Muscle of leg (tissue), 11 donors: ENCODE results near the gene UACA. TPM values are rescaled to one million over a fixed set of nuclear protein-coding genes. Genes with fewer than 3 reads are reported as not detected.

Experiments
- DNase-seq: peaks from one replicate; pipeline ENCODE4 v3.0.0; 2013
- H3K27ac ChIP-seq: one replicate; pipeline ENCODE4 v1.5.1; 2013; ENCODE audit warnings: mild to moderate bottlenecking, low read length, control low read depth
- H3K27me3 ChIP-seq: one replicate; pipeline ENCODE4 v1.6.1; 2013; ENCODE audit warnings: low read length; ENCODE audit not compliant: control insufficient read depth, insufficient read depth
- H3K36me3 ChIP-seq: one replicate; pipeline ENCODE4 v1.6.1; 2013; ENCODE audit warnings: low read length; ENCODE audit not compliant: control insufficient read depth, insufficient read depth
- H3K4me1 ChIP-seq: one replicate; pipeline ENCODE4 v1.6.1; 2013; ENCODE audit warnings: low read length; ENCODE audit not compliant: control insufficient read depth, insufficient read depth
- H3K4me3 ChIP-seq: one replicate; pipeline ENCODE4 v1.5.1; 2013; ENCODE audit warnings: low read length, control low read depth
- H3K9me3 ChIP-seq: replicated peaks from 2 replicates; pipeline ENCODE4 v1.6.1; 2013; ENCODE audit warnings: low read depth, low read length; ENCODE audit not compliant: control insufficient read depth
- WGBS: methylation state at CpG from one replicate; pipeline ENCODE4 v1.1.5; 2013; ENCODE audit warnings: missing lambda C conversion rate; ENCODE audit not compliant: insufficient coverage; 5-methylcytosine and 5-hydroxymethylcytosine counted together
- polyA plus RNA-seq, 8 donors: library from polyadenylated mRNA; unstranded; fragments of 120-200 nt; gene quantifications; one replicate each; pipeline versions ENCODE4 v1.2.1 to v1.2.3, GENCODE V29; 2013; ENCODE audit warnings: inconsistent platforms in 1 of 8, low replicate concordance in 1 of 8; ENCODE audit not compliant: insufficient read length in 8 of 8, insufficient read depth in 1 of 8
- total RNA-seq: library from RNA; stranded (reverse); fragments of 120-200 nt; gene quantifications from one replicate; pipeline ENCODE4 v1.2.4, GENCODE V29; 2013

UACA gene
- total and polyA plus RNA-seq, 9 donors, result 92.8 to 139 (median 125) TPM

- no peak overlapping the region for H3K4me3 ChIP-seq
- H3K27ac ChIP-seq, result no peak overlapping the region
- H3K4me1 ChIP-seq, result peaks cover 3% of the 10 kb centered on the region
- no peaks in the 10 kb centered on the region for H3K36me3 ChIP-seq
- WGBS, result 81% methylated on average over 2 of the region's 5 CpGs
- no peak for DNase-seq
- no peaks in the 10 kb centered on the region for H3K9me3 ChIP-seq
- no peaks in the 10 kb centered on the region for H3K27me3 ChIP-seq
Measured at GRCh38 chr15:70632491-70633102, 130.8 kb downstream of the UACA start.

GRCh38 chr15:70632079-70632478 is 131.3 kb downstream of the UACA start:
- 71% methylated on average over 3 of the region's 4 CpGs for WGBS
- Histone ChIP-seq H3K9me3 (no peaks in the 10 kb centered on the region), H3K27me3 (no peaks in the 10 kb centered on the region), H3K36me3 (no peaks in the 10 kb centered on the region), H3K4me1 (peaks cover 3% of the 10 kb centered on the region), H3K4me3 (no peak overlapping the region), H3K27ac (no peak overlapping the region)
- DNase-seq, result no peak

DNA sequence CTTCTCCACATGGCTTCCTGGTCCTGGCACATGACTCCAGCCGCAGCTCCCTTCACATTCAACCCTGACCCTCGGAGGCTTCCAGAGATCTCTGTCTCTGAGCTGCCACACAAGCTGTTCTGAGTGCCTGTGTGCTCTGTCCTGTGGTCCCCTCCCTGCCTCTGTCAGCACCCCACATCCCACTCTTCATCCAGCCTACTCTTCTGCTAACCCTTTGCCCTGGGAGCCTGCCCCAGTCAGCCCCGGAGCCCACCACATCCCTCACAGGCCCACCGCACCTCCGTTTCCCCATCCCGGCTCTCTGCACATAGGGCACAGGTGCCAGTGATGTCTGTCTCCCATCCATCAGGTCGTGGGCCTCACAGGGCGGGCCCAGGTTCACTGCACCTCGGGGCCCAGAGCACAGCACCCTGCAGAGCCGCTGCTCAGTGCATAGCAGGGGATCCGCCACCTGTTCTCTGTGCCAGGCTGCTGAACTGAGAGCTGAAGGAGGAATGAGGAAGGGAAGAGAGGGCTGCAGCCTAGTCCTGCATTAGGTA is 133.6 kb downstream of the UACA start:
- Histone ChIP-seq H3K27me3 (no peaks in the 10 kb centered on the region), H3K27ac (no peak overlapping the region), H3K9me3 (no peaks in the 10 kb centered on the region), H3K4me1 (peaks cover 3% of the 10 kb centered on the region), H3K36me3 (no peaks in the 10 kb centered on the region), H3K4me3 (no peak overlapping the region)
- no peak for DNase-seq
- 91% methylated on average over 9 of the region's 11 CpGs for WGBS

GRCh38 chr15:70628549-70628896 is 134.8 kb downstream of the UACA start:
- no peaks in the 10 kb centered on the region for H3K27me3 ChIP-seq
- H3K4me3 ChIP-seq, result no peak overlapping the region
- no peaks in the 10 kb centered on the region for H3K36me3 ChIP-seq
- WGBS, result 85% methylated on average over 8 of the region's 8 CpGs
- no peak for DNase-seq
- H3K9me3 ChIP-seq, result no peaks in the 10 kb centered on the region
- peaks cover 3% of the 10 kb centered on the region for H3K4me1 ChIP-seq
- H3K27ac ChIP-seq, result no peak overlapping the region

- WGBS, result 42% methylated on average over 12 of the region's 15 CpGs
- peaks cover 3% of the 10 kb centered on the region for H3K4me1 ChIP-seq
- H3K27ac ChIP-seq, result no peak overlapping the region
- peak; percentile 87 for DNase-seq
- H3K27me3 ChIP-seq, result no peaks in the 10 kb centered on the region
- H3K36me3 ChIP-seq, result no peaks in the 10 kb centered on the region
- H3K9me3 ChIP-seq, result peaks cover 4% of the 10 kb centered on the region
- H3K4me3 ChIP-seq, result no peak overlapping the region
Measured at GRCh38 chr15:70627734-70628548, 135.4 kb downstream of the UACA start.

- no peaks in the 10 kb centered on the region for H3K36me3 ChIP-seq
- peaks cover 3% of the 10 kb centered on the region for H3K4me1 ChIP-seq
- no peak overlapping the region for H3K27ac ChIP-seq
- H3K9me3 ChIP-seq, result peaks cover 6% of the 10 kb centered on the region
- no peak for DNase-seq
- WGBS, result 43% methylated on average over 4 of the region's 7 CpGs
- H3K4me3 ChIP-seq, result no peak overlapping the region
- H3K27me3 ChIP-seq, result no peaks in the 10 kb centered on the region
Measured at GRCh38 chr15:70627322-70627721, 136.0 kb downstream of the UACA start.

DNA sequence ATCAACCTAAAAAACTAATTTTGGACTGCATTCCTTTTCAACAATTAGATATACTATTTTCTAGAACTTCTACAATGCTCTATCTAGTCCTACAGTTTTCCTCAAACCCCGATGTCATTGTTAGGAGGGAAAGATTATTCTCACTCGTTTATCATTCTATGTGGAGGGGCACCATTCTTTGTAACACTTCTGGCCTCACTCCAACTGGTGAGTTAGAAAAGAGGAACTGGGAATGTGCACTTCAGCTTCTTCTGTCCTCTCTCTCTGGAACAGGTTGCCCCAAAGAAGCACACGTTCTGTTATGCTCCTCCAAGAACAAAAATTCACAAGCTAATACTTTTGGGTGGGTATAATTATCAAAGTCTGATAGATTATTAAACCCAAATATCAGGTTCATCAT is 137.9 kb downstream of the UACA start:
- Histone ChIP-seq H3K4me1 (peaks cover 3% of the 10 kb centered on the region), H3K27me3 (no peaks in the 10 kb centered on the region), H3K36me3 (no peaks in the 10 kb centered on the region), H3K4me3 (no peak overlapping the region), H3K9me3 (peaks cover 6% of the 10 kb centered on the region), H3K27ac (no peak overlapping the region)
- no CpG with 5 or more reads among the region's 3 CpGs for WGBS
- DNase-seq, result peak; percentile 48

DNA sequence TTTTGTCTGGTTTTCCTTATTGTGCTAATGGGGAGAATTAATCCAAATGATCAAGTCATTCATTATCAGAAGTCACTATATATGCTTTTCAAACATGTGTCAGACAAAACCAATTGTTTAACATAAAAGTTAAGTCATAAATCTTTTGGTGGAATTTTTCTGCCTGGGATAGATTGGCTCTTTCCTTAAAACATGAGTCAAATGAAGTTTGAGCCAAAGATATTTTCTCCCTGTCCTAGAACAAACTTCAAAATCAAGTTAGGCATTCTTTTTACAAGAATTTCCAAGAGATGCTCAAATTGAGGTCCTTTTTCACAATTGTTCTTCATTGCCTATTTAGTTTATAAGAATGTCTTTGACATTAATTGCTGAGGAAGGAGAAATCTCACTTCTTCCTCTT is 138.3 kb downstream of the UACA start:
- peaks cover 6% of the 10 kb centered on the region for H3K9me3 ChIP-seq
- no peak overlapping the region for H3K4me3 ChIP-seq
- no peaks in the 10 kb centered on the region for H3K27me3 ChIP-seq
- H3K4me1 ChIP-seq, result peaks cover 3% of the 10 kb centered on the region
- H3K36me3 ChIP-seq, result no peaks in the 10 kb centered on the region
- no peak overlapping the region for H3K27ac ChIP-seq
- DNase-seq, result peak; percentile 30

- H3K36me3 ChIP-seq, result no peaks in the 10 kb centered on the region
- no peak for DNase-seq
- no peaks in the 10 kb centered on the region for H3K27me3 ChIP-seq
- H3K9me3 ChIP-seq, result peaks cover 6% of the 10 kb centered on the region
- H3K4me3 ChIP-seq, result no peak overlapping the region
- no CpG with 5 or more reads among the region's 3 CpGs for WGBS
- no peaks in the 10 kb centered on the region for H3K4me1 ChIP-seq
- H3K27ac ChIP-seq, result no peak overlapping the region
Measured at GRCh38 chr15:70618929-70619328, 144.4 kb downstream of the UACA start.

DNA sequence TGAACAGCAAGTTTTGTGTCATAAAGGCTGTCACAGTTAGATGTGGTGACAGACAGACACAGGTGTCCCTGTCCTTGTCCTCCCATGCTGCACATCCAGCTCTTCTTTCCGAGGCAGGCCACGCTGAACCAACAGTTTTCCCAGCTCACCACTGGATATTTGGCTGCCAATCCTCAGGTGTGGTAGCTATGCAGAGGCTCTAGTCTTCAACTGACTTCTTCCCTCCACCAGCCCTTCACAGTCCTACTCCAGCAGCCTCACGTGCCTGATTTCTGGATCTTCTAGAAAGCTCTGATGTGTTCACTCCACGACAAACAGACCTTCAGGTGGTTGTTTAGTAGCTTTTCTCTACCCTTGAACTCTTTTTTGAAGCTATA is 145.5 kb downstream of the UACA start:
- Histone ChIP-seq H3K27me3 (no peaks in the 10 kb centered on the region), H3K27ac (no peak overlapping the region), H3K36me3 (no peaks in the 10 kb centered on the region), H3K4me1 (no peaks in the 10 kb centered on the region), H3K9me3 (peaks cover 2% of the 10 kb centered on the region), H3K4me3 (no peak overlapping the region)
- 89% methylated on average over 2 of the region's 4 CpGs for WGBS
- DNase-seq, result peak; percentile 30
